GM13976 (cell line): Measurements from ENCODE around the gene CHSY1.

Experiments
- DNase-seq: peaks from one replicate; pipeline ENCODE4 v3.0.0; 2012; ENCODE audit warnings: low spot score
- CTCF ChIP-seq: IDR thresholded peaks from 2 replicates; pipeline ENCODE4 v1.5.1; 2012; ENCODE audit warnings: borderline replicate concordance, mild to moderate bottlenecking; ENCODE audit not compliant: insufficient read depth; ENCODE audit errors: extremely low read depth, missing control alignments, control extremely low read depth
- in situ Hi-C: fragments of 300-500 bp; cut with MboI; formaldehyde crosslinking; loops from one replicate; pipeline ENCODE4 v1.12.0; 2022; ENCODE audit warnings: low sequenced_read_pairs, mixed read lengths, inconsistent platforms; ENCODE audit not compliant: unreplicated experiment

The CHSY1 gene

GRCh38 chr15:101169495-101170071 is 82.3 kb downstream of the CHSY1 start:
- in situ Hi-C loops: no loop called here
- DNase-seq: no peak
- no peak for TF ChIP-seq CTCF

- in situ Hi-C loops: no loop called here
- no peak for DNase-seq
- TF ChIP-seq CTCF: no peak
These were observed 82.9 kb downstream of the CHSY1 start for GRCh38 chr15:101168898-101169494.

- TF ChIP-seq CTCF: no peak
- no peak for DNase-seq
- in situ Hi-C loops: no loop called here
These were observed 83.4 kb downstream of the CHSY1 start for GRCh38 chr15:101168463-101168824.

- DNase-seq: no peak
These were observed 83.9 kb downstream of the CHSY1 start for GRCh38 chr15:101167753-101168462.

GRCh38 chr15:101167411-101167752 is 84.5 kb downstream of the CHSY1 start:
- in situ Hi-C loops: no loop called here
- TF ChIP-seq CTCF: no peak
- DNase-seq: no peak

More at GRCh38 chr15:101167753-101168462, 83.9 kb downstream of the CHSY1 start:
- in situ Hi-C loops: no loop called here
- no peak for TF ChIP-seq CTCF

- in situ Hi-C loops: no loop called here
- no peak for DNase-seq
- no peak for TF ChIP-seq CTCF
These were observed 85.9 kb downstream of the CHSY1 start for GRCh38 chr15:101165905-101166471.
